Right atrium auricular region (tissue), 2 donors: ENCODE results near the gene PLCH1. TPM values are rescaled to one million over a fixed set of nuclear protein-coding genes. Genes with fewer than 3 reads are reported as not detected.

ENCODE experiments used
- DNase-seq: peaks from one replicate; pipeline ENCODE4 v3.0.0-alpha.2; 2019; ENCODE audit warnings: low spot score
- H3K27ac ChIP-seq, 2 donors: fragments of 200-600 bp; sonication (generic); 1 replicate in 1 of 2; 2 replicates in 1 of 2; pipeline ENCODE4 v1.5.1; 2016 to 2019
- H3K27me3 ChIP-seq, 2 donors: fragments of 200-600 bp; sonication (generic); one replicate each; pipeline versions ENCODE4 v1.5.1 to v1.6.0; 2017 to 2019
- H3K36me3 ChIP-seq: fragments of 200-600 bp; sonication (generic); one replicate; pipeline ENCODE4 v1.5.1; 2016
- H3K4me1 ChIP-seq, 2 donors: fragments of 200-600 bp; sonication (generic); one replicate each; pipeline versions ENCODE4 v1.5.1 to v1.6.0; 2017 to 2019
- H3K4me3 ChIP-seq, 2 donors: fragments of 200-600 bp; sonication (generic); 1 replicate in 1 of 2; 2 replicates in 1 of 2; pipeline ENCODE4 v1.5.1; 2017 to 2019; ENCODE audit warnings: mild to moderate bottlenecking in 1 of 2, moderate library complexity in 1 of 2
- H3K9me3 ChIP-seq, 2 donors: fragments of 200-600 bp; sonication (generic); one replicate each; pipeline ENCODE4 v1.5.1; 2019
- total RNA-seq, 2 donors: library from RNA; depleted of rRNA; stranded (reverse); fragments of >200 nt; gene quantifications; one replicate each; pipeline ENCODE4 v1.1.0, GENCODE V29; 2016
- TF ChIP-seq, protein P1 (sequence below), 2 donors: fragments of 200-600 bp; sonication (generic); IDR thresholded peaks; one replicate each; pipeline ENCODE4 v1.5.1; 2019; ENCODE audit warnings: antibody characterized with exemption in 2 of 2

The PLCH1 gene
- total RNA-seq, 2 donors from 2014 or later: 1.4 to 1.5 TPM

DNA sequence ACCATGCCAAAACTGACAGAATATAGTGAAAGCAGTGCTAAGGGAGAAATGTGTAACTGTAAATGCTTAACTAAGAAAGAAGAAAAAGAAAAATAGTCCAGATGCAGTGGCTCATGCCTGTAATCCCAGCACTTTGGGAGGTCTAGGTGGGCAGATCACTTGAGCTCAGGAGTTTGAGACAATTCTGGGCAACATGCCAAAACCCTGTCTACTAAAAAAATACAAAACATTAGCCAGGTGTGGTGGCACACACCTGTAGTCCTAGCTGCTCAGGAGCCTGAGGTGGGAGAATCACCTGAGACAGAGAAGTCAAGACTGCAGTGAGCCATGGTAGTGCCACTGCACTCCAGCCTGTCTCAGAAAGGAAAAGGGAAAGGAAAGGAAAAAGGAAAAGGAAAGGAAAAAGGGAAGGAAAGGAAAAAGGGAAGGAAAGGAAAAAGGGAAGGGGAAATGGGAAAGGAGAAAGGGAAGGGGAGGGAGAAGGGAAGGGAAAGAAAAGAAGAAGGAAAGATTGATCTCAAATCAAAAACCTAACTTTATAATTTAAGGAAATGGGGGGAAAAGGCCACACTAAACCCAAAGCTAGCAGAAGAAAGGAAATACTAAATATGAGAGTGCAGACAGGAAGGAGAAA is 40.9 kb upstream of the PLCH1 start:
- Histone ChIP-seq H3K27ac (no peak overlapping the region), H3K36me3 (peaks cover 7% of the 10 kb centered on the region), H3K9me3 (peaks cover 0 to 13% of the 10 kb centered on the region in 2 donors), H3K4me3 (no peak overlapping the region), H3K4me1 (no peaks in the 10 kb centered on the region), H3K27me3 (no peaks in the 10 kb centered on the region)
- no peak for DNase-seq
- TF ChIP-seq, protein P1, sequence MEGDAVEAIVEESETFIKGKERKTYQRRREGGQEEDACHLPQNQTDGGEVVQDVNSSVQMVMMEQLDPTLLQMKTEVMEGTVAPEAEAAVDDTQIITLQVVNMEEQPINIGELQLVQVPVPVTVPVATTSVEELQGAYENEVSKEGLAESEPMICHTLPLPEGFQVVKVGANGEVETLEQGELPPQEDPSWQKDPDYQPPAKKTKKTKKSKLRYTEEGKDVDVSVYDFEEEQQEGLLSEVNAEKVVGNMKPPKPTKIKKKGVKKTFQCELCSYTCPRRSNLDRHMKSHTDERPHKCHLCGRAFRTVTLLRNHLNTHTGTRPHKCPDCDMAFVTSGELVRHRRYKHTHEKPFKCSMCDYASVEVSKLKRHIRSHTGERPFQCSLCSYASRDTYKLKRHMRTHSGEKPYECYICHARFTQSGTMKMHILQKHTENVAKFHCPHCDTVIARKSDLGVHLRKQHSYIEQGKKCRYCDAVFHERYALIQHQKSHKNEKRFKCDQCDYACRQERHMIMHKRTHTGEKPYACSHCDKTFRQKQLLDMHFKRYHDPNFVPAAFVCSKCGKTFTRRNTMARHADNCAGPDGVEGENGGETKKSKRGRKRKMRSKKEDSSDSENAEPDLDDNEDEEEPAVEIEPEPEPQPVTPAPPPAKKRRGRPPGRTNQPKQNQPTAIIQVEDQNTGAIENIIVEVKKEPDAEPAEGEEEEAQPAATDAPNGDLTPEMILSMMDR (IDR thresholded peaks at IDR 0.05): no peak

DNA sequence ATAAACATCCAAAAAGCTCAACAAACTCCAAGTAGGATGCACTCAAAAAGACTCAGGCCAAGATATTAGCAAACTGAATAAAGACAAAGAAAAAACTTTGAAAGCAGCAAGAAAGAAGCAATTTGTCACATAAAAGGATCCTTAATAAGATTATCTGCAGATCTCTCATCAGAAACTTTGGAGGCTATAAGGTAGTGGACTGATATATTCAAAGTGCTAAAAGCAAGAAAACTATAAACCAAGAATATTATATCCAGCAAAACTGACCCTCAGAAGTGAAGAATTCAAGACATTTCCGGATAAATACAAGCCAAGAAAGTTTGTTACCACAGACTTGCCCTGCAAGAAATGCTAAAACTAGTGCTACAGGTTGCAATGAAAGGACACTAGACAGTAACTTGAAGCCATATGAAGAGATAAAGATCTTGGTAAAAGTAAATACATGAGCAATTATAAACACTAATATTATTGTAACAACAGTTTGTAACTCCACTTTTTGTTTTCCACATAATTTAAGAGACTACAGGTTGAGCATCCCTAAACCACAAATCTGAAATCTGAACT is 37.6 kb upstream of the PLCH1 start:
- DNase-seq: no peak
- Histone ChIP-seq H3K9me3 (peaks cover 0 to 13% of the 10 kb centered on the region in 2 donors), H3K27me3 (no peaks in the 10 kb centered on the region), H3K4me3 (no peak overlapping the region), H3K4me1 (no peaks in the 10 kb centered on the region), H3K27ac (no peak overlapping the region), H3K36me3 (peaks cover 7% of the 10 kb centered on the region)
- TF ChIP-seq, protein P1 (IDR thresholded peaks at IDR 0.05): no peak

DNA sequence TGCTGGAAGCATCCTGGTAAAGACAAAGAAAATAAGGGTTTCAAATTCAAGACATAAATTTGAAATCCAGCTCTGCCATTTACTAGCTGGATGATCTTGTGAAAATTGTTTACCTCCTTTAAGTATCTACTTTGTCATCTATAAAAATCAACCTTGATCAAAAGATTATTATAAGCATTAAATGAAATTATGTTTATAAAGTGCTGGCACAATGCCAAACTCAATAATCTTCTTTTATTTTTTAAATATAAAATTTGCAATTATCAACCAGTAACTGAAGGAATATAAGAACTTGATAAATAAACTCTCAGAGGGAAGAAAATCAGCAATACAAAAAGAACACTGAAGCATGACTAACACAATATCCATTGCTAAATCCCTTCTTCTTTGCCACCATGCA is 35.4 kb upstream of the PLCH1 start:
- Histone ChIP-seq H3K4me3 (no peak overlapping the region), H3K9me3 (peaks cover 0 to 13% of the 10 kb centered on the region in 2 donors), H3K4me1 (no peaks in the 10 kb centered on the region), H3K36me3 (peaks cover 7% of the 10 kb centered on the region), H3K27me3 (no peaks in the 10 kb centered on the region), H3K27ac (no peak overlapping the region)
- TF ChIP-seq, protein P1 (IDR thresholded peaks at IDR 0.05): no peak
- DNase-seq: no peak

DNA sequence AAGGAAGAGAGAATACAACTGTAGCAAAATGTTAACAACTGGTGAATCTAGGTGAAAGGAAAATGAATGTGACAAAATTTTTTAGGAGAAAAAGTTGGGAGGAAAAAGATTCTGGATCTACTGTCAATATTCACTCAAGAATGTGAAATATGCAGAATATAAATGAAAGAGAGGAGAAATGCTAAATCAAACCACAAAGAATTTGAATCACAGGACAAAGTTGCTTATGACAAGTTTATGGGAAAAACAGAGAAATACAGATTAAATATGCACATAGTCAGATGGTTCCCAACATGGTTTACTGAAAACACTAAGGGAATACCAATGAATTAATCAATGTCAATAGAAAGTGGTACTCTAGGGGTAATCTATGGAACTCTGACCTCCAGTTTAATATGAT is 33.6 kb upstream of the PLCH1 start:
- H3K27me3 ChIP-seq: no peaks in the 10 kb centered on the region
- no peaks in the 10 kb centered on the region for H3K4me1 ChIP-seq
- no peak for DNase-seq
- peaks cover 0 to 13% of the 10 kb centered on the region in 2 donors for H3K9me3 ChIP-seq
- no peak overlapping the region for H3K4me3 ChIP-seq
- TF ChIP-seq, protein P1 (IDR thresholded peaks at IDR 0.05): no peak
- H3K27ac ChIP-seq: no peak overlapping the region
- peaks cover 7% of the 10 kb centered on the region for H3K36me3 ChIP-seq

DNA sequence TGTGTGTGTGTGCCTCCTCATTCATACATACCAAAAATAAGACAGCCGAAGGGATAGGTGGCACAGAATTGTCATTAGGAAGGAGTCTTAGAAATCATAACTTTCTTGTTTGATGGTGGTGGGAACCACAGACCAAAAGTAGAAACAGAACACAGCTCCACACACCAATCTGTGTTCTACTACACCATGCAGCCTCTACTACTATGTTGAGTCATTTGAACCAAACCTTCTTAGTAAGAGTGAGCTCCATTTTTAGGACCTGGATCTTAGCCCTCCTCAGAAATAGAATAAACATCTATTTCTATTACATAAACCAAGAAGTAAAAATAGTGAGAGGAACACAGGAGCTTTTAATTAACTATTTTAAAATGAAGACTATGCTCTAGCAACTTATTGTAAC is 27.9 kb upstream of the PLCH1 start:
- peaks cover 6% of the 10 kb centered on the region for H3K36me3 ChIP-seq
- no peak overlapping the region for H3K27ac ChIP-seq
- no peak for DNase-seq
- no peak overlapping the region for H3K4me3 ChIP-seq
- no peaks in the 10 kb centered on the region for H3K4me1 ChIP-seq
- TF ChIP-seq, protein P1 (IDR thresholded peaks at IDR 0.05): no peak
- no peaks in the 10 kb centered on the region for H3K27me3 ChIP-seq
- H3K9me3 ChIP-seq: peaks cover 0 to 5% of the 10 kb centered on the region in 2 donors

DNA sequence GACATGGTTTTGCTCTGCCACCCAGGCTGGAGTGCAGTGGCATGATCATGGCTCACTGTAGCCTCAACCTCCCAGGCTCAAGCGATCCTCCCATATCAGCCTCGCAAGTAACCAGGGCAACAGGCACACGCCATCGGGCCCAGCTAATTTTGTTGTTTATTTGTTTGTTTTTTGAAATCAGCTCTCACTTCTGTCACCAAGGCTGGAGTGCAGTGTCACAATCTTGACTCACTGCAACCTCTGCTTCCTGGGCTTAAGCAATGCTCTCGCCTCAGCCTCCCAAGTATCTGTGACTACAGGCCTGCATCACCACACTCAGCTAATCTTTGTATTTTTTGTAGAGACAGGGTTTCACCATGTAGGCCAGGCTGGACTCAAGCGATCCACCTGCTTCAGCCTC is 26.3 kb upstream of the PLCH1 start:
- TF ChIP-seq, protein P1 (IDR thresholded peaks at IDR 0.05): no peak
- H3K4me3 ChIP-seq: no peak overlapping the region
- no peak overlapping the region for H3K27ac ChIP-seq
- no peaks in the 10 kb centered on the region for H3K27me3 ChIP-seq
- peaks cover 17% of the 10 kb centered on the region for H3K36me3 ChIP-seq
- no peak for DNase-seq
- H3K9me3 ChIP-seq: peaks cover 0 to 5% of the 10 kb centered on the region in 2 donors
- H3K4me1 ChIP-seq: no peaks in the 10 kb centered on the region
